GM12891 (cell line): ENCODE measurements around the gene NLN.

ENCODE experiments used
- POLR2A ChIP-seq: IDR thresholded peaks from 2 replicates; pipeline ENCODE4 v1.6.1; 2011; ENCODE audit warnings: low read depth, low read length, control low read depth
- POLR2AphosphoS5 ChIP-seq: IDR thresholded peaks from 2 replicates; pipeline ENCODE4 v1.6.1; 2011; ENCODE audit warnings: low read depth, low read length, control low read depth
- TAF1 ChIP-seq: IDR thresholded peaks from 2 replicates; pipeline ENCODE4 v1.6.1; 2011; ENCODE audit warnings: low read depth, low read length, control low read depth

- TF ChIP-seq POLR2A (no peak), POLR2AphosphoS5 (no peak), TAF1 (no peak)
Observed at GRCh38 chr5:65753189-65753588, 31.2 kb downstream of the NLN start.
